DOHH2 (cell line): ENCODE measurements around the gene TBC1D22A.

Experiments used
- H3F3A ChIP-seq: fragments of 200-600 bp; sonication (generic), shearing (Covaris generic); 2 replicates; pipeline ENCODE4 v1.6.0; 2016; ENCODE audit warnings: antibody characterized with exemption, mild to moderate bottlenecking; ENCODE audit not compliant: control insufficient read depth, insufficient read depth
- H3K27ac ChIP-seq: fragments of 200-600 bp; sonication (generic); 2 replicates; pipeline ENCODE4 v1.5.1; 2014; ENCODE audit warnings: low read depth, mild to moderate bottlenecking, low read length, moderate library complexity
- H3K27me3 ChIP-seq: fragments of 200-600 bp; sonication (generic); 2 replicates; pipeline ENCODE4 v1.6.1; 2014; ENCODE audit warnings: mild to moderate bottlenecking, low read length, mixed read lengths; ENCODE audit not compliant: control insufficient read depth
- H3K36me3 ChIP-seq: fragments of 200-600 bp; sonication (generic); 2 replicates; pipeline ENCODE4 v1.6.1; 2014; ENCODE audit warnings: mild to moderate bottlenecking, low read length, moderate library complexity, mixed read lengths; ENCODE audit not compliant: control insufficient read depth
- H3K4me1 ChIP-seq: fragments of 200-600 bp; sonication (generic); 2 replicates; pipeline ENCODE4 v1.6.1; 2014; ENCODE audit warnings: mild to moderate bottlenecking, low read length, mixed read lengths; ENCODE audit not compliant: control insufficient read depth
- H3K4me2 ChIP-seq: fragments of 200-600 bp; sonication (generic); 2 replicates; pipeline ENCODE4 v1.6.0; 2014; ENCODE audit warnings: mild to moderate bottlenecking, low read length, moderate library complexity
- H3K4me3 ChIP-seq: fragments of 200-600 bp; sonication (generic); 2 replicates; pipeline ENCODE4 v1.5.1; 2014; ENCODE audit warnings: mild to moderate bottlenecking, low read length, mixed read lengths
- H3K79me2 ChIP-seq: fragments of 200-600 bp; sonication (generic); 2 replicates; pipeline ENCODE4 v1.6.1; 2014; ENCODE audit warnings: mild to moderate bottlenecking, low read length, mixed read lengths; ENCODE audit not compliant: control insufficient read depth
- H3K9me2 ChIP-seq: fragments of 200-600 bp; sonication (generic); replicated peaks from 2 replicates; pipeline ENCODE4 v1.6.1; 2014; ENCODE audit warnings: mild to moderate bottlenecking, low read length, mixed read lengths; ENCODE audit not compliant: control insufficient read depth
- H3K9me3 ChIP-seq: fragments of 200-600 bp; sonication (generic); 2 replicates; pipeline ENCODE4 v1.6.1; 2014; ENCODE audit warnings: antibody characterized with exemption, low read length, mixed read lengths; ENCODE audit not compliant: control insufficient read depth, insufficient read depth
- H4K20me1 ChIP-seq: fragments of 200-600 bp; sonication (generic); 2 replicates; pipeline ENCODE4 v1.6.0; 2014; ENCODE audit warnings: low read depth, mild to moderate bottlenecking, antibody characterized with exemption, low read length, moderate library complexity; ENCODE audit not compliant: control insufficient read depth, insufficient read depth
- CTCF ChIP-seq: fragments of 200-600 bp; sonication (generic); IDR thresholded peaks from one replicate; pipeline ENCODE4 v1.5.1; 2014; ENCODE audit warnings: antibody characterized with exemption, mild to moderate bottlenecking, low read depth, low read length; ENCODE audit not compliant: poor library complexity, severe bottlenecking
- EZH2phosphoT487 ChIP-seq: fragments of 200-600 bp; sonication (generic); IDR thresholded peaks from 2 replicates; pipeline ENCODE4 v1.6.1; 2017; ENCODE audit warnings: borderline replicate concordance, mild to moderate bottlenecking, antibody characterized with exemption, low read length, moderate library complexity, mixed read lengths

The TBC1D22A gene

DNA sequence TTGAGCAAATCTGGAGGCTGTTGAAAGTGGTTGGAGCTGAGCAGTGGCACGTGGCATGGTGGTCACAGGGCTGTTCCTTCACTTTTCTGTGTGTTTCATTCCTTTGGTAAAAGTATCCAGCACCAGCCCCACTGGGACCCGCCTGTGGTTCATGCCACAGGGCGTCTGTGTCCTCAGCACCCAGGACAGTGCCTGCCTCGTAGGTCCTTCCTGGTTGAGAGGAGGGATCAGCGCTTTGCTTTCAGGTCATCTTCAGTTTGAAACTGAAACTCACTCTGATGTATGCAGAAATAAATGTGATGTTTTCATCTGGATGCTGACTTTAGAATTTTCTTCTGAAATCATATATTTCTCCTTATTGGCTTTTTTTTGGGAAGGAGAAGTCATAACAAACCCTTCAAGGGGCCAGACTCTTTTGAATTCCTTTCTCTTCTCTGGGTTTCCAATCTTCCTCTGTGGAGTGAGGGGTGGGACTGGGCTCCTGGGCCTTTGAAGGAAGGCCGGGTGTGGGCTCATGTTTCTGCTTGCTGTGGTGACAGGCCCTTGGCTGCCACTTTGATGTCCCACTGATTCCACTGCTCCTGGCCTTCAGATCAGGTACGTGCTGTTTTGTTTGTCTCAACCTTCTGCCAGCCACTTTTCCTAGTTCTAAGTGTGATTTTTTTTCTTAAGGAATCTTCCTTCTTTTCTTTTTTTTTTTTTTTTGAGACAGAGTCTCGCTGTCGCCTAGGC, 26.2 kb downstream of the TBC1D22A start:
- Histone ChIP-seq H3K27ac (no peak overlapping the region), H3K4me2 (no peak overlapping the region)

DNA sequence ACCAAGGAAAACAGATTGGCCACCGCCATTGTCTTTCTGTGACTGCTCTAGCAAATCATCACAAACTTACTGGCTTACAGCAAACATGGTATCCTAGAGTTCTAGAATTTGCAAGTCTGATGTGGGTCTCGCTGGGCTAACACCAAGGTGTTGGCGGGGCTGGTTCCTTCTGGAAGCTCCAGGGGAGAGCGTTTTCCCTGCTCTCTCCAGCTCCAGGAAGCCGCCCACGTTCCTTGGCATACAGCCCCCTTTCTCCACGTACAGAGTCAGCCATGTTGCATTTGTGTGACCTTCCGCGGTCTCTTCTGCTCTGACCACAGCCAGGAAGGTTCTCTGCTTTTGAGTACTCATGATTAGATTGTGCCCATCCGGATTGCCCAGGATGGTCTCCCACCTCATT, 27.5 kb downstream of the TBC1D22A start:
- TF ChIP-seq EZH2phosphoT487 = no peak
- TF ChIP-seq CTCF = no peak
- peaks cover 79% of the 10 kb centered on the region for H3K36me3 ChIP-seq
- H3K4me1 ChIP-seq = peaks cover 35% of the 10 kb centered on the region
- peaks cover 18% of the 10 kb centered on the region for H4K20me1 ChIP-seq
- peaks cover 5% of the 10 kb centered on the region; the same call in 1 of the 2 replicates for H3K9me3 ChIP-seq
- H3K4me3 ChIP-seq = no peak overlapping the region
- peak overlapping the region; percentile 12 for H3K4me2 ChIP-seq
- H3K9me2 ChIP-seq = no peaks in the 10 kb centered on the region
- no peak overlapping the region for H3K27ac ChIP-seq
- no peaks in the 10 kb centered on the region for H3F3A ChIP-seq
- no peaks in the 10 kb centered on the region for H3K27me3 ChIP-seq
- peaks cover 100% of the 10 kb centered on the region for H3K79me2 ChIP-seq

More for the DNA sequence above, 26.2 kb downstream of the TBC1D22A start:
- H3K36me3 ChIP-seq = peaks cover 78% of the 10 kb centered on the region
- peaks cover 9% of the 10 kb centered on the region; the same call in 1 of the 2 replicates for H3K9me3 ChIP-seq
- no peaks in the 10 kb centered on the region for H3F3A ChIP-seq
- no peak overlapping the region for H3K4me3 ChIP-seq
- no peaks in the 10 kb centered on the region for H3K27me3 ChIP-seq
- H3K4me1 ChIP-seq = peaks cover 35% of the 10 kb centered on the region
- peaks cover 100% of the 10 kb centered on the region for H3K79me2 ChIP-seq
- TF ChIP-seq CTCF (no peak), EZH2phosphoT487 (no peak)
- peaks cover 22% of the 10 kb centered on the region for H4K20me1 ChIP-seq
- no peaks in the 10 kb centered on the region for H3K9me2 ChIP-seq

DNA sequence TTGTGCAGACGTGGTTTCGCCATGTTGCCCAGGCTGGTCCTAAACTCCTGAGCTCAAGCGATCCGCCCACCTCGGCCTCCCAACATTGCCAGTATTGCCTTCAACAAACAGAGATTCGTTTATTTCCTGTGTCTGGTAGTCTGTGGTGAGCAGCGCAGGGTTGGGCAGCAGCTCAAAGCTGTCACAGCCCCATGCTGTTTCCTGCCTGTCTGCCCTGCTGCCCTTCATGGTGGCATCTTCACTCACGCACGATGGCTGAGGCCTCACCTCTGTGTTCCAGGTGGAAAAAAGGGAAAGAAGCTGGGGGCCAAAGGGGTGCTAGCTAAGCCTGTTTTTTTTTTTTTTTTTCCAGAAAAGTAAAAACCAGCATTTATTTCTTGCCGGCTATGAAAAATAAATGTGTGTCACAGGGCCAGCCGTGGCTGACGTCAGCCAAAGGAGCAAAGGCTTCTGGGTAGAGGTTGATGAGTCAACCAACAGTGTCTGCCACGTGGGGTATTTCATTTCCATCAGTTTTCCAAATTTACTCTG, 28.8 kb downstream of the TBC1D22A start:
- H3K79me2 ChIP-seq = peaks cover 95% of the 10 kb centered on the region
- H3K27me3 ChIP-seq = no peaks in the 10 kb centered on the region
- H4K20me1 ChIP-seq = peaks cover 22% of the 10 kb centered on the region; the same call in 1 of the 2 replicates
- peak overlapping the region; percentile 48 for H3K4me2 ChIP-seq
- peak overlapping the region; percentile 11; the same call in 1 of the 2 replicates for H3K4me3 ChIP-seq
- H3K27ac ChIP-seq = peak overlapping the region; percentile 37
- H3K9me3 ChIP-seq = no peaks in the 10 kb centered on the region
- H3K9me2 ChIP-seq = no peaks in the 10 kb centered on the region
- peaks cover 79% of the 10 kb centered on the region for H3K36me3 ChIP-seq
- TF ChIP-seq EZH2phosphoT487 (no peak), CTCF (no peak)
- no peaks in the 10 kb centered on the region for H3F3A ChIP-seq
- H3K4me1 ChIP-seq = peaks cover 35% of the 10 kb centered on the region
